Myocyte (in vitro differentiated cells): Measurements from ENCODE around the gene CD80. TPM values are rescaled to one million over a fixed set of nuclear protein-coding genes. Genes with fewer than 3 reads are reported as not detected.

Source experiments
- DNase-seq: peaks from one replicate; pipeline ENCODE4 v3.0.0-alpha.2; 2012; ENCODE audit warnings: low read depth
- total RNA-seq: library from RNA; depleted of rRNA; stranded (reverse); fragments of >200 nt; gene quantifications from 2 replicates; pipeline ENCODE4 v1.2.3, GENCODE V29; 2014

Gene CD80
- total RNA-seq, 1 donor from 2014 or later: 0.21 TPM

DNA sequence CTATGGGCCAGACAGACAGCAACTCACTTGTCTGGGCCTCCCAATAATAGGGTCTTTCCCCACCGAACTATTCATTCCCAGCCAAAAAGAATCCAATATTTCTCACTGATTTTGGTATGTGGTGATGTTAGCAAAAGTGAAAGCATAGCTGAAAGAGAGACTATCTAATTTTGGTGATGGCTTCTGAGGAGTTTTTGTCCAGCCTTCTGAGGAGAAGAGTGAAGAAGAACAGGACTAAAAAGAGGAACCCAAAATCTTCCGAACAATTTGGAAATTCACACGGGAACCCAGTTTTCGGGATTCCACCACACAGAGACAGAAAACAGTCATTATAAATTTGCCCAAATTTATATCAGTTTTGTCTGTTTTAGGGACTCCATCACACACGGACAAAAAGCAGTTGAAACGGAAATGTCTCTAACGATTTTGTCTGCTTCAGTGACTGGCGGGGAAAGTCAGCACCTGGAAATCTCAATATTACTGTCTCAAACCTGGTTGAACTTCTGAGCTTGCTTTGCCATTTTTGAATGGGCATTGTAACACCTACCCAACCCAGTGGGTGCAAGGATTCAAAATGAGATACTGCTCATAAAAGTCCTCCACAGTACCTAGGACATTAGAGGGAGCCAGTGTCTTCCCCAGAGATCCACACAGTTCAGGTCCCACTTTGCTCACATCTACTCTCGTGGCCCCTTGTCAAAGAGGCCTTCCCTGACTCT, 9.1 kb downstream of the CD80 start:
- DNase-seq: peak; percentile 13

DNA sequence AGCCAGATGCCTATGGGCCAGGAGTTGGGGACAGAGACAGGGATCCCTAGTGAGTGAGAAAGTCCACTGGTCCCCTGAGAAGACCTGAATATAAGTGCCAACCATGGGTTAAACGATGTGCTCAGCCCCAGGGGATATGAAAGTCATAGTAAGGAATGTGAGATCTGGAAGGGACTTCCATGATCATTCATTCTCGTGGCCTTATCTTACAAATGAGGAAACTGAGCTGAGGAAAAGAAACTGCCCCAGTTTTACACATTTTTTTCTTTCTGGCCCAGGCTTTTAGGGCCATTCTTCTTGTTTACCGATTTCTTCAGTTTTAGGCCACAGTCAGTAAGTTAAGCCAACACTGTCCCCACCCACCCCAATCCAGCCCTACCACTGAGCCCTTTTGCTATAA, 11.1 kb downstream of the CD80 start:
- no peak for DNase-seq

DNA sequence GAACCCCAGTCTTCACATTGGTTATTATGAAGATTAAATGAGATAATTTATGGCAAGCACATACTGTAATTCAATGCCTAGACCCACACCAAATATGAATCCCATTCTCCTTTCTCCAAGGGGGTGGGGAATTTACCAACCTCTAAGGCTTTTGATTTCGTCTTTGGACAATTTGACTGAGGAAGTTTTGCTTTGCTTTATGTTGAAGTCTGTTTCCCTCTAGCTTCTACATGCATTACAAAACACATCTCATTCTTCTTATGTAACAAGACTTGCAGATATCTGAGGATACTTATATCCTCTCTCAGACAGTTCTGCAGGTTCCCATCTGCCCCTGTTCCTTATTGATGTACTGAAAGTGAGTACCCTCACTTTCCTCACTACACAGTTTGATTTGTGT, 12.2 kb downstream of the CD80 start:
- no peak for DNase-seq

DNA sequence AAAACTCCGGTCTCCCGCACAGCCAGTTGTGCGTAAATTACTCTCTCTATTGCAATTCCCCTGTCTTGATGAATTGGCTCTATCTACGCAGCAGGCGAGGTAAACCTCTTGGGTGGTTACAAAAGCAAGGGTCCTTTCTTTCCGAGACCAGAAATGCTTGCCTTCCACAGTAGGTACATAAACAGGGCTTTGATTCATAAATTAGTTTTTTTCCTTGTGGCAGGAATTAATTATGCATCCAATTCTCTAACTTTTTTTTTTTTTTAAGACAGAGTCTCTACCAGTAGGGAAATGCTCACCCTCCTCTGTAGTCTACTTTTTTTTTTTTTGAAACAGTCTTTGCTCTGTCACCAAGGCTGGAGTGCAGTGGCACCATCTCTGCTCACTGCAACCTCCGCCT, 16.3 kb downstream of the CD80 start:
- DNase-seq: no peak

DNA sequence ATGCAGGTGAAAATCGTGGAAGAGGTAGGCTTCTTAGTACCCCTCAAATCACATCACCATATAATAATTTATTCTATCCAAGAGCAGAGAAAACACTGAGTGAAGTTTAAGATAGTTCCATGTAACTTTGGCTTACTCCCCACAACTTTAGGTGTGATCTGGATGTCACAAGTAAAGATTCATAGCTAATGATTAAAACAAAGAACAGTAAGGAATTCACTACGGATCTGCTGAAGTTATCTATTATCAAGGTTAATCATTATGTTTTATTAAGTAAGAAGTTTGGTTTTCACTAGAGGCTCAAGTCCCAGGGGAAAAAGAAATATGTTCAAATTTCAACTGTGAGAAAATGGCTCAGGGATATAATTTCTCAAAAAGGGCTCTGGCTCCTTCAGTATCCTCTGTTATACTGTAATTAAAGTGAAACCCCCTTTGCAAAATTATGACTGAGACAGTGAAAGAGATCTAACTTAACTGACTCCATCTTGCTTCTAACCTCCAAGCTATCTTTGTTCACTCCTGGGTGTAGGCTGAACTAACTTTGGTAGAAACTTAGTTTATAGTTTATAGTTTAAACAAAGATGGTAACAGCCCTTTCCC, 17.1 kb downstream of the CD80 start:
- DNase-seq: no peak

DNA sequence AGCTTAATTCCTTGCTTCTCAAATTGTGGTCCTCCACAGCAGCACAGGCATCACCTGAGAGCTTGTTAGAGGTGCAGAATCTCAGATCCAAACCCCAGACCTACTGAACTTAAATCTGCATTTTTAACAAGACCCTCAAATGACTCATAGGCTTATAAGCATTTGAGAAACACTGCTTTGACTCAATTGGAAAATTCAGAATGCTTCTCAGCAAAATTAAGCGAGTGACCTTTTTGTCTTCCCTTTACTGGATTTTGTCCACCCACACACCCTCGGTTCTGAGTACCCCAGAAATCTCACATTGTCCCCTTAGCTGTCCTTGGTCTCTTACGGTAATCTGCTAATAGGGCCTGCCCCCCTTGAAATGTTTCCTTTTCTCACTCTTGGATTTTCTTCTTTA, 17.9 kb downstream of the CD80 start:
- DNase-seq: no peak

DNA sequence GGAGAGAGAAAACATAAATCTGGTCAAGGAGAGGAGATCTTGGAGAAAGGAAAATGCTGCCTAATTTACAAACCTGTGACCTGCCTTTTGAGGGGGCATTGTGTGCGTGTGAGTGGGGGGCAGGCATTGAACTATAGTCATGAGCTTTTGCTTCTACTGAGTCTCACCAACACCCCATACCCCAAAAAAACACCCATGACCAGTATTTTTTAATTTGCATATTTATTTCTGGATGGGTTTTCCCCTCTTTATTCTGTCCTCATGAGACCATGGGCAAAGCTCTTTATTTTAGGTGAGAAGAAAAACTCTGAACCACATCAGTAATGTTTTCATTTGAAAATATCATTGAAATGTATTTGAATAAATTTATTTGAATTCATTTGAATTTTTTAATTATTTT, 20.6 kb downstream of the CD80 start:
- no peak for DNase-seq

DNA sequence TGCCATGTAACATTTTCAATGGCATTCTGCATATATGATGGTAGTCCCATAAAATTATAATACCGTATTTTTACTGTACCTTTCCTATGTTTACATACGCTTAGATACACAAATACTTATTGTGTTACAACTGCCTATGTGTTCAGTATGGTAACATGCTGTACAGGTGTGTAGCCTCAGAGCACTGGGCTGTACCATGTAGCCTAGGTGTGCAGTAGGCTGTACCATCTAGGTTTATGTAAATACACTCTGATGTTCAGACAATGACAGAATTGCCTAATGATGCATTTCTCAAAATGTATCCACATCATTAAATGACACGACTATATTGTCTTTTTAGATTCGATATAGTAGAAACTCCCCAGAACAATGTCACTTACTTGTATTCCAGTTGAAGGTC, 22.7 kb downstream of the CD80 start:
- no peak for DNase-seq

DNA sequence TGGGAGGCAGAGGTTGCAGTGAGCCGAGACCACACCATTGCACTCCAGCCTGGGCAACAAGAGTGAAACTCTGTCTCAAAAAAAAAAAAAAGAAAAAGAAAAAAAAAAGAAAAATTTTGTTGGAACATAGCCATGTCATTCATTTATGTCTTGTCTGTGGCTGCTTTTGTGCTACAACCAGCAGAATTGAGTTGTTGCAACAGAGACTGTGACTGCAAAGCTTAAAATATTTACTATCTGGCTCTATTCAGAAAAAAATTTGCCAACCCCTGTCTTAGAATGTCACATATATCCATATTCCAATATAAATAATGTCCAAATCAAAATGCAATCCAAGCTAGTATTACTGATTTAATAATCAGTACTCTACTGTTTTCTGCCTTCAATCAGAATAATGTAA, 25.1 kb downstream of the CD80 start:
- no peak for DNase-seq

DNA sequence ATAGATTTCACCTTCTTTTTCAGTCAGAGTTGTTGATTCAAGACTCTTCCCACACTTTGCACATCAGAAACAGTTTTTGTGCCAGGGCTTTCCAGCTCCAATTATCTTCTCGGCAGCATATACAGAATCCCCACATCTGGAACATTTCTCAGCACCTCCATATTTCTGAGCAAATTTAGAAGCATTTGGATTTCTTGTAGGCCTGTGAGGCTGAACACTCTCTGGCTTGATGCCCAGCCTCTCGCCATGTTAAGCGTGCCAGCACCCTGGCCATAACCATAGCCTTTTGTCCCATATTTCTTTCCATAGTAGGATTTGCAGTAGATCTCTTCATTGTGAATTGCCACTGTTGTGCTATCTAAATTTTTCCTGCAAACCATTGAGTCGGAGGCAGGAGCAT, 28.3 kb downstream of the CD80 start:
- no peak for DNase-seq

DNA sequence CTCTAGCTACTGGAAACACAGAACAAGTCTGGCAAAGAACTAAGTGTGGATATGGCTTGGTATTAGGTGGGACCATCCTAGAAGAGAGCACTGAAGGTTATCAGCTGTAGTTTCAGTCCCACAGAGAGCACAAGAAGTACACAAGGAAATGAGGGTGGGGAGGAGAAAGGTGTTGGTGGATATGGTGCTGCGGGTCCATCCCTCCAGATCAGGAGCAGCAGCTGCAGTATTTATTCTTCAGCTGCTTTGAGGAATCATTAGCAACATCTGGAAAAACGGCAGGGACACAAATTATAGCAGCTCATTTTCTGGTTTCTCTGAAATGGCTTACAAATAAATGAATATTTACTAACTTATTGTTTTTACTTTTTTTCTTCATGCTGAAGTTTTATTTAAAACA, 29.0 kb downstream of the CD80 start:
- DNase-seq: peak; percentile 20

DNA sequence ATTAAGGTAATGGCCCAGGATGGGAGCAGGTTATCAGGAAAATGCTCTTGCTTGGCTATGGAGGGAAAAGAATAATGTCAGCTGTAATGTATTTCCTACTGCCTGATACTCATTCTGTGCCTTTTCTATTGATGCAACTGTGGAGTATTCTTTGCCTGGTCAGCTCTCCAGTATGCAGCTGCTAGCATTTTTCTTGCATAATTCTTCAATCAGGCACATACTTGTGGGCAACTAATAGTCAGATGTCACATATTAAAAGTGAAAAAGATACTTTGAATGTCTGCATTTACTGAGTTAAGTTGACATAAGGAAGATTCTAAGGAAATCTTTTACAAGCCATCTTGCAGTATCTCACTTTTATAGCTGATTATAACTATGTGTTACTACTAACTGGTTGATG, 29.5 kb downstream of the CD80 start:
- DNase-seq: peak; percentile 54

DNA sequence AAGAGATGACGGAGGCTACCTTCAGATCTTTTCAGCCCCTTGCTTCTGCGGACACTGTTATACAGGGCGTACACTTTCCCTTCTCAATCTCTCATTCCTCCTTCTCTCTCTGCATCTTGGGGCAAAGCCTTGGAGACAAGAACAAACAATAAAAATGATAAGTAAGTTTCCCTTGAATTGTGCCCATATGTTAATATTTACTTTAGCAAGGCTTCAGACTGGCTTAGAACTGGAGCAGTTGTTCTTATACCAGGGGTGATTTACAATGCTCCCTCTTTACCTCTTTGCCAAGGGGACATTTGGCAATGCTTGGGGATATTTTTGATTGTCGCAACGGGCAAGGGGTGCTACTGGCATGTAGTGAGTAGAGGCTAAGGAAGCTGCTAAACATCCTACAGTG, 31.7 kb downstream of the CD80 start:
- no peak for DNase-seq

DNA sequence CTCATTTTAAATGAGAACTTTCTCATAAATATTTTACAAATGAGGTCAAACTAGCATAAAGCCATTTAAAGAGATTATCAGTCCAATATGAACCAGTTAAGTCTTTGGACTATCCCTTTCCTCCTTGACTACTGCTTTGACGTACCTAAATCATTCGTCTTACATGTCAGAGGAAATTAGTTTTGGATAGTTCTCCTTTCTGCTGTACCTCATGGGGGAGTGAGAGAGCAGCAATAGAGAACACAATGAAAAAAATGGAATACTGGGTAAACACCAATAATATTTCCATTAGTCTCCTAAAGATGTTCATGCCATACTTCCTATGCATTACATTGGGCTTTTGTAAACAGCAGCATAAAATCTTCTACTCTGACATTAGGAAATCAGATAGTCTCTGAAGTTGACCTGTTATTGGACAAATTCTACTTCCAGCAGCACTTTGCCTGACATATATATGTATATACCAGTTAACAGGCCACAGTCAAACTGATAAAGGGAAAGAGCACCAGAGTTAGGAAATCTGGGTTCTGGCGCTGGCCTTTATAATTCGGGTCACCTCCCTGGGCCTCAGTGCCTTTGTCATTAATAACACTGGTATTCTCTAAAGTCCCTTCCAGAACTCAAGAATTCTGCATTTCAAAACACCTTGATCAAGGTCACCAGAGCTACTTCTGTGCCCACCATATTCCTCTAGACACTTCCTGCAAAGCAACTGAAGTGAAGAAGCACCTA, 34.3 kb downstream of the CD80 start:
- DNase-seq: peak; percentile 32

DNA sequence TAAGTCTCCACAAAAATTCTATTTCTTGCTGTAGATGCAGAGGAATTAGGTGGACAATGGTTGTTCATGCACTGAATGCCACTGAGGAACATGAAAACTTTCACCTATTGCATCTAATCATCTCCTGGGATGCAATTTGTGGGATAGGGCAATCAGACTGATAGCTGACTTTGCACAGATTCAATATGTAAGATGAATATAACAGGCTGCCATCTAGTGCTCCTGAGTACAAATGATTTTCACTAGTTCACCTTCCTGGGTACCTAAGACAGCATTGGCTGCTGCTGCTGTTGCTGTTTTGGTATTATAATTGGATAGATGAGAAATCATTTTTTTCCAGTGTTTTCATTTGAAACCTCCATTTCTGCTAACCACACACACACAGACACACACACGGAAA, 41.4 kb downstream of the CD80 start:
- DNase-seq: no peak

DNA sequence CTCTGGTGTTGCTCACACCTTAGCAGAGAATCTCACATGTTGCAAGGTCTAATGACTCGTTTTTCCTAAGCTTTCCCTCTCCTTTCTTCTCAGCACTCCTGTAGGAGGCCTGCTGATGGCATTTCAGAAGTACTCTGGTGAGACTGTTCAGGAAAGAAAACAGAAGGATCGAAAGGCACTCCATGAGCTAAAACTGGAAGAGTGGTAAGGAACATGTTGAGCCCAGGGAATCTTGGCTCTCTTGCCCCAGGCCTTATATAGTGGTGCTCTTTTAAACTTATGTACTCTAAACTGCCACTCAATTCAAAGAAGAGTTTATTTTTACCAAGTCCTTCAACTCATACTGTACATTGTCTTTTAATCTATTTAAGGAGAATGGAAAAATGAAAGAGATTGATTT, 42.3 kb downstream of the CD80 start:
- no peak for DNase-seq

DNA sequence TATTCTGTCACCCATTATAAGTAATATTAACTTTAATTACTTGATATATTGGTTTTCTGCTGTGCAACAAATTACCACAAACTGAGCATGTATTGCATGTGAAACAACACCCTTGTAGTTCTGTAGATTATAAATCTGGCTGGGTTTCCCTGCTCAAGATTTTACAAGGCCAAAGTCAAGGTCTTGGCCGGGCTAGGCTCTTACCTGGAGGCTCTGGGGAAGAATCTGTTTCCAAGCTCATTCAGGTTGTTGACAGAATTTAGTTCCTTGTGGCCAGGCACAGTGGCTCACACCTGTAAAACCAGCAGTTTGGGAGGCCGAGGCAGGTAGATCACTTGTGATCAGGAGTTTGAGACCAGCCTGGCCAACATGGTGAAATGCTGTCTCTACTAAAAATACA, 44.8 kb downstream of the CD80 start:
- DNase-seq: no peak

DNA sequence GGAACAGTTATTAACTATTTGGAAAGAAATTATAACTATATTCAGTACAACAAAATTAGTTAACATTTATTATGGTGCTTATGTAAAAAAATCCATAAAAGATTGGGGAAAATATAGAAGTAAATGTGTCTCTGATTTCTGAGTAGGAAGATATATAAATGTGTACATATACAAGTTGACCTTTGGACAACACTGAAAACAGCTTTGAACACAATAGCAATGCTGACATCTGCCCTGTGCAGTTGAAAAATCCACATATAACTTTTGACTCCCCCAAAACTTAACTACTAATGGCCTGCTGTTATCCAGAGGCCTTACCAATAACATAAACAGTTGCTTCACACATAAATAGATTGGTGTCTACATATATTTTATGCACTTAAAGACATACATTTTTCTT, 48.7 kb downstream of the CD80 start:
- no peak for DNase-seq

DNA sequence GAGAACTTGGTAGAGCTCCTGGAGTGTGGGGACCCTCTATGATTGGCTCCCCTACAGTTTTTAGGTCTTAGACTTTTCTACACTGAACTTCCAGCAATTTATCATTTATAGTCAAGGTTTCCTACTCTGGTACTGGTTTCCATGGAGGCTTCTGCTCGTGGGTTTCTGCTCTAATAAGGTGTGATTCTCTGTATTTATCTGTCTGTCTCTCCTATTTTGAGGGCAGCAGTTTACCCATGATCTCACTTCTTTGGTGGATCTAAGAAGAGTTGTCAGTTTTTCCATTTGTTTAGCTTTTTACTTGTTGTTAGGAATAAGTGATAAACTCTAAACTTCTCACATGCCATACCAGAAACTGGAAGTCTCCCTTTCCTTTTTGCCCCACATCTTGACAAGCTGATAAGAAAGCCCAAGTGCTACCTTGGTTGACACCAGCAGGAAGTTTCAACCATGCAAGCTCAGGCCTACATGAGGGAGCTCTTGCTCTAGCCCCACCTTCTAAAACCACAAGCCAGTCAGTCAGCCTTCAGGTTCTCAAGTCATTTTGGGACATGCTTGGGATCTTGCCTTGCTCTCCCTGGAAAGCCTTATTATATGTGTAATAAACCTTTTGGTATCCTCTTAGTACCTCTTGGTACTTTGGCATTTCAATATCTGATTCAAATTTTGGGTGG, 51.1 kb downstream of the CD80 start:
- no peak for DNase-seq

DNA sequence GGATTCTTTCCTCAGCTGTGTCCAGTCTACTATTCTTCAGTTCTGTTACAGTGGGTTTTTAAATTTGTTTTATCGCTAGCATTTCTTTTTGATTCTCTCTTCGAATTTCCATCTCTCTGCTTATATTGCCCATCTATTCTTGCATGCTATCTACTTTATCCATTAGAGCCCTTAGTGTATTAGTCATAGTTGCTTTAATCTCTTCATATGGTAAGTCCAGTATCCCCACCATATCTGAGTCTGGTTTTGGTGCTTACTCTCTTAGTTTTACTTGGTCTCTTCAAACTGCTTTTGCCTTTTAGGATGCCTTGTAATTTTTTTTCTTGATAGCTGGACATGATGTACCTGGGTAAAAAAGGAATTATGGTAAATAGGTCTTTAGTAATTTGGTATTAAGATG, 52.0 kb downstream of the CD80 start:
- DNase-seq: no peak

DNA sequence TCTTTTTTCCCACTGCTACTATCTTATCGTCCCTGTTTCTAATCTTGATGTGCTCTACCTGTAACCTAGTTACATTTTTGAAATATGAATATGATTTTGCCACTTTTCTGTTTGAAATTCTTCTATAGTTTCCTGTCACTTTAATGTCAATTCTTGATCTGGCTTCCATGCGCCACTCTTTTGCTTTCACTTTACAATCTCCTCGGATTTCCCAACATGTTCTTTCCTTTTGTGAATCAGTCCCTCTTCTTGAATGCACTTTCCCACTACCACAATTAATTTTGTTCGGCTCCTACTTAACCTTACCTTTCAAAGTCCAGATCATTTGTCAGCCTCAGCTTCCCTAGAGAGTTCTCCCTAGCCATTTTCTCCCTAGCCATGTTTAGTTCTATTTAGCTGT, 52.8 kb downstream of the CD80 start:
- no peak for DNase-seq

DNA sequence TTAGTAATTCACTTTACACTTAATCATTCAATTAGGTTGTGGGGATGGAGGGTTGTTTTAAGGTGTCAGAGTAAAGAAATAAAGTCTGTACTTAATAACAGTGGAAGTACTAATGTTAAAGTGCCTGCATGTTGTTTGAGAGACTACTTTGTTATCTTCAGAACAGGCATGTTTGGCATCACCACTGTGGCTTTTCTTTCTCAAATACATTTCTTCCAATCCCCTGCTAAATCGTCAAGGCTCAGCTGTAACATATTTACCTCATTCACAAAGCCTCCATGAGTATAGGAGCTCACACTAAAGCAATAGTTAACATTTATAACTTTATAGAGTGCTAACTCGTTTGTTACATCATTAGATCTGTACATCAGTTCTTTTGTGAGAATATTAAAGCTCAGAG, 58.5 kb downstream of the CD80 start:
- DNase-seq: no peak
